WTC11 (cell line): ENCODE results near the gene ZCCHC24.

Experiments used
- ERG ChIP-seq: fragments of 250-450 bp; sonication (Bioruptor Pico); IDR thresholded peaks from 2 replicates; pipeline ENCODE4 v1.8.0; 2021; ENCODE audit warnings: mild to moderate bottlenecking
- TEAD4 ChIP-seq: sonication (generic); formaldehyde crosslinking; IDR thresholded peaks from 2 replicates; pipeline ENCODE4 v1.8.0; 2022; ENCODE audit warnings: mild to moderate bottlenecking, missing genetic modification reagents

- TF ChIP-seq ERG (CRISPR knock-in tag) (no peak), TEAD4 (CRISPR knock-in tag) (no peak)
These were observed 743 bp upstream of the ZCCHC24 start for GRCh38 chr10:79445977-79446757.
